Right cardiac atrium (tissue), 5 donors: Measurements from ENCODE around the gene PGK2. TPM values are rescaled to one million over a fixed set of nuclear protein-coding genes. Genes with fewer than 3 reads are reported as not detected.

ENCODE experiments used
- ATAC-seq, 2 donors: fragments of 200-7000 bp; cut with Tn5 transposase; one replicate each; pipeline versions ENCODE4 v1.8.0 to v1.9.1; 2020; ENCODE audit warnings: moderate library complexity in 2 of 2, mild to moderate bottlenecking in 1 of 2
- DNase-seq, 3 donors: peaks; one replicate each; pipeline ENCODE4 v3.0.0-alpha.2; 2020
- H3K27ac ChIP-seq: one replicate; pipeline ENCODE4 v1.5.1; 2013; ENCODE audit warnings: mild to moderate bottlenecking, low read length, control low read depth, moderate library complexity
- H3K27me3 ChIP-seq: one replicate; pipeline ENCODE4 v1.6.1; 2013; ENCODE audit not compliant: control insufficient read depth, insufficient read depth
- H3K4me1 ChIP-seq: one replicate; pipeline ENCODE4 v1.6.1; 2013; ENCODE audit warnings: low read length; ENCODE audit not compliant: control insufficient read depth, insufficient read depth
- H3K4me3 ChIP-seq: one replicate; pipeline ENCODE4 v1.5.1; 2013; ENCODE audit warnings: low read length, control low read depth
- H3K9me3 ChIP-seq: one replicate; pipeline ENCODE4 v1.6.1; 2013; ENCODE audit warnings: low read length; ENCODE audit not compliant: control insufficient read depth
- WGBS: extraction: QIAGEN DNeasy Blood & Tissue Kit; methylation state at CpG from one replicate; pipeline ENCODE4 v1.1.7; 2013; 5-methylcytosine and 5-hydroxymethylcytosine counted together
- intact Hi-C, 4 donors: fragments of 100-400 bp; cut with DNase I; formaldehyde crosslinking; loops; one replicate each; pipeline versions ENCODE4 v1.11.0 to v1.14.0; 2022 to 2023
- polyA plus RNA-seq: library from polyadenylated mRNA; stranded (reverse); fragments of 200-250 nt; gene quantifications from one replicate; pipeline ENCODE4 v1.2.3, GENCODE V29; 2013
- total RNA-seq, 4 donors: library from RNA; stranded (reverse); fragmentation: NEBNext Ultra II Directional; extraction: Animal tissue kit (Norgen Biotek cat#: 25700); gene quantifications; one replicate each; pipeline ENCODE4 v1.2.1, GENCODE V29; 2021
- donor health status: healthy with polysubstance abuse.
- donor health status: DM: no; HTN: yes; CAD: no.
- donor health status: DM: no; HTN: no; CAD: no.
- donor health status: DM: no; HTN: yes; CAD: no; lungs with severe emphysema.
- donor health status: DM: yes; HTN: yes; CAD: no.

Gene PGK2
- total and polyA plus RNA-seq, 5 donors: not detected

DNA sequence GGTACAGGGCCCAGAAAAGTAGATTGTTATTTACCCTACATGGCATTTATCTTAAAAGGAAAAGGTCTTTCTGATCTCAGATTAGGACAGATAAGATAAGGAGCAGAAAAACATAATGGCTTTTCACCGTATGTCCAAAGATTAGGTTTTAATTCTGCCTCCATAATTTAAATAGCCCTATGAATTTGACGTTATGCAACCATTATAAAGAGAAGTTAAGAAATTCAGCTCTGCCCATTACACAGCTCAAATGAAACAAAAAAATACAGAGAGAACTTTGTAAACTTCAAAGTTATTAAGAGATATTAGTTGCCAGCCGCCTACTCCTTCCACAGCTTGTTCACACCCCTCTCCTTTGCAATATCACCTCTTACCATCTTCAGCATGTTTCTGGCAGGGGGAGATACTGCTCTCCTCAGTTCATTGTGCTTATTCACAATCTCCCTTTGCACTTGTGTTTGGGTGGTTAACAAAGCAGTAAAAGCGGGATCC, 51.0 kb downstream of the PGK2 start:
- Histone ChIP-seq H3K27ac (no peak overlapping the region), H3K27me3 (no peaks in the 10 kb centered on the region), H3K9me3 (no peaks in the 10 kb centered on the region), H3K4me1 (no peaks in the 10 kb centered on the region), H3K4me3 (no peak overlapping the region)
- intact Hi-C loops: no loop called here
- DNase-seq (no peak), ATAC-seq (no peak)
- WGBS: 45% methylated on average over 4 of the region's 4 CpGs

Other genes with a start within 250 kb of the PGK2 start
- under 1 TPM; 0.23 to 0.49 (median 0.44) TPM for gene C6orf141, start 236.6 kb downstream of the PGK2 start, total RNA-seq
- 0.72 TPM for gene C6orf141, start 236.6 kb downstream of the PGK2 start, polyA plus RNA-seq
- gene RHAG, start 150.4 kb downstream of the PGK2 start, total RNA-seq: 1 to 10 TPM; 1.3 to 2.3 (median 1.5) TPM
- 2.8 TPM for gene RHAG, start 150.4 kb downstream of the PGK2 start, polyA plus RNA-seq
- gene CRISP2, start 73.7 kb downstream of the PGK2 start, total RNA-seq: not detected
- gene CRISP2, start 73.7 kb downstream of the PGK2 start, polyA plus RNA-seq: not detected
- not detected for gene CRISP3, start 42.9 kb downstream of the PGK2 start, total RNA-seq
- gene CRISP3, start 42.9 kb downstream of the PGK2 start, polyA plus RNA-seq: not detected
- gene CRISP1, start 79.2 kb upstream of the PGK2 start, total RNA-seq: not detected
- not detected for gene CRISP1, start 79.2 kb upstream of the PGK2 start, polyA plus RNA-seq
- gene DEFB114, start 176.9 kb upstream of the PGK2 start, total RNA-seq: not detected
- not detected for gene DEFB114, start 176.9 kb upstream of the PGK2 start, polyA plus RNA-seq
- not detected for gene DEFB113, start 182.3 kb upstream of the PGK2 start, total RNA-seq
- not detected for gene DEFB113, start 182.3 kb upstream of the PGK2 start, polyA plus RNA-seq
- not detected for gene DEFB110, start 234.7 kb upstream of the PGK2 start, total RNA-seq
- not detected for gene DEFB110, start 234.7 kb upstream of the PGK2 start, polyA plus RNA-seq